CD4-positive, alpha-beta T cell treated with Interleukin-12 subunit alpha and Interleukin-12 subunit beta, for 1 hour (primary cell): ENCODE results near the gene THYN1.
A peak's percentile ranks its signal among the peaks of the same experiment; 100 is the strongest.
"Not testable (repeated sequence)": the region's sequence is repeated elsewhere in the genome, so short reads cannot be mapped to it uniquely, and the experiment has no call there.

Source experiments
- DNase-seq: peaks from one replicate; pipeline ENCODE4 v3.0.0-alpha.2; 2020

Gene THYN1

DNA sequence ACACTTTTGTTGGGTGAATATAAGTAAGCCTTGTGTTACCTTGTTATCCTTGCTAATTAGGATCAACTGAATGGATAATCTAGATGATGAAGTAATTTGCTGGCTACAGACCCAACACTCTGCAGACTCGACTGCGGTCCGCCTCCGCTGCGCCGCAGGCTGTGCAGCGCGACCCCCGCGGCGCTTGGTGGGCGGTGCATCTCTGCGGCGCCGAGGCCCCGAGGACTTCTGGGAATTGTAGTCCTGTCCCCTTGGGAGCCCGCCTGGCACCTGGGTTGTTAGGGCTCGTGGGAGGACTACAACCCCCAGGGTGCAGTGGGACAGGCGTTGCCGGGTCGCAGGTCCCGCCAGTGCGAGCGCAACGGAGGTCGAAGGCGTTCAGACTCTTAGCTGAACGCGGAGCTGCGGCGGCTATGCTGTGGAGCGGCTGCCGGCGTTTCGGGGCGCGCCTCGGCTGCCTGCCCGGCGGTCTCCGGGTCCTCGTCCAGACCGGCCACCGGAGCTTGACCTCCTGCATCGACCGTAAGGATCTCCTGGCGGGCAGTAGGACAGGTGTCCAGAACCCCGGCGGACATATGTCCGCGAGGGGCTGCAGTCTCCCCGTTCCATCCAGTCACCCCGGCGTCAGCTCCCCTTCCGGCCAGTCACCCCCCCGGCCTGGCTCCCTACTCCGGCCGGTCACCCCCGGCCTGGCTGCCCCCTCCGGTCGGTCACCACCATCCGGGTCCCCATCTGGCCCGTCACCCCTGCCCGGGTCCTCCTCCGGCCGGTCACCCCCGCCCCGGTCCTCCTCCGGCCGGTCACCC, at the start of gene THYN1, which contains the start of gene ACAD8:
Gene THYN1 (minus strand): TSS at position 165 of the 806 bp plus-strand sequence. CDS start 470 bp downstream, outside the sequence.
Gene ACAD8 (plus strand): TSS at position 381 of the 806 bp plus-strand sequence. CDS start 33 bp downstream, at position 414.
- DNase-seq = peak; percentile 96

DNA sequence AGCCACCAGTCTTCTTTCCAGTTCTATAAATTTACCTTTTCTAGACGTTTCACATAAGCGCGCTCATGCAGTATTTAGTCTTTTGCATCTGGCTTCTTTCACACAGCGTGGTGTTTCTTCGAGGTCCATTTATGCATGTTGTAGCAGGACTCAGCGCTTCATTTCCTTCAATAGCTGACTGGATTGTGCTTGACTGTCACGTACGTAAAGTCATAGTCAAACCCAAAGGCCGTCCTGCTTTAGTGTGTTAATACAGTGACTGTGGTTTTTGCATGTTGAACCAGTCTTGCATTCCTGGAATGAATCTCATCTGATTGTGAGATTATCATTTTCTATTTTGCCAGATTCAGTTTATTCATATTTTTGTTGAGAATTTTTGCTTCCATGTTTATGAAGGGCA, 41.5 kb upstream of the THYN1 start:
- no peak for DNase-seq

DNA sequence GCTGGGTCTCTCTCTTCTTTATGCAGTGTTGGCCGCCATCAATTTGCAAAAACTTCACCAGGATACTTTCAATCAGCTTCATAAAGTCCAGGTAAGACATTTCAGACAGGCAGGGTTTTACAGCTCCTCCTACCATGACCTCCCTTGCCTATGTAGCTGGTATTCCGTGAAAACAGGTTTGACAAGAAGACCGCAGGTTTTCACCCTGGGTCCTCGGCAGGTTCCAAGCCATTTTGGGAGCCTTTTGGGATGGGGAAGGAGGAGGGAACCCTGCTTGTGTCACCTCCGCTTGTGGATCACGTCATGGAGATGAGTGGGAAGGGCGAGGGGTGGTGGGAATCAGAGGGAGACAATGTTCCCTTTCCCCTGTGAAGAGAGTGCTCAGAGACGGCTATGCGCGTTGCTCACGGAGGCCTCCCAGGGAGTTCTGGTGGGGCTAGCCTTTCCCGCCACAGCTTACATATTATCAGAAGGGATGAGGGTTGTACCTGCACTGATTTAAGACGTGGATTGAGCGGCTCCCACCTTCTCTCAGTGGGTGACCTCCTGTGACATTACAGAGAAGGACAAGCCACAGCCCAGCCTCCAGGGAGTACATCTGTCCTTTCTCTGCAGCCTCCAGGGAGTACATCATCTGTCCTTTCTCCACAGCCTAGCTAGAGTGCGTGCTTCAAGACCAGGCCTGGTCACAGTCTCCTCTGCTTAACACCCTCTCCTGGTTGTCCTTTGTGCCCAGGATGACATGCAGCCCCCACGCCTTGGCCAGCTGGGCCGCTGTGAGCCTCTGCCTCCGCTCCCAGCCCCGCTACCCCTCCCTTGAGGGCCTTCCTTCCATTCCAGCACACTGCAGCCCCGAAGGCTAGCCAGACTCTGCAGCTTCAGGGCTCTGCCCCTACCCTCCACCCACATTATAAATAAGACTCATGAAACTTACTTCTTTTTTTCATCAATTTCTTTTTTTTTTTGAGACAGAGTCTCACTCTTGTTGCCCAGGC, 40.3 kb upstream of the THYN1 start:
- DNase-seq = no peak

DNA sequence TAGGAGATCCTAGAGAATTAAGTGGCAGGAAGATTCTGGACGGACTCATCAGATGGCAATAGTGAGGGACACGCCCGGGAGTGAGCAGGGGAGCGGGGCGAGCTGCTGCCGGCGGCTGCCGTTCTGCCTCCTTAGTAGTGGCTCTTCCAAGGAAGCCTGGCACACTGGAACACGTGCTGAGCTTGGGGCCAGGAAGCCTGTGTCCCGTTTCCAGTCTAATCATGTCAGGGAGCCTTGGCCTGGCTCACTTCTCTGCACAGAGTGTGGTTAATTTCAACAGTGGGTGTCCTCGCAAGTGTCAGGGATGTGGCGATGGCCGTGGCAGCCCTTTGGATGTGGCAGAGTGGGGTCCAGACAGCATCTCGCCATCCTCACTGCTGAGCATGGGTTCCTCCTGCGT, 39.5 kb upstream of the THYN1 start:
- no peak for DNase-seq

DNA sequence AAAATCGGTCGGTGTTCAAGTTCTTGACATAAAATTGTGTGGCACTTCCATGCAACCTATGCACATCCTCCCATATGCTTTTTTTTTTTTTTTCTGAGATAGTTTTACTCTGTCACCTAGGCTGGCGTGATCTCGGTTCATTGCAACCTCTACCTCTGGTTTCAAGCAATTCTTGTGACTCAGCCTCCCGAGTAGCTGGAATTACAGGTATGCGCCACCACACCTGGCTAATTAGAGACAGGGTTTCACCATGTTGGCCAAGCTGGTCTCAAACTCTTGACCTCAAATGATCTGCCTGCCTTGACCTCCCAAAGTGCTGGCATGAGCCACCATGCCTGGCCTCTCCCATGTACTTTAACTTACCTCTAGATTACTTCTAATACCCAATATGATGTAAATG, 38.0 kb upstream of the THYN1 start:
- DNase-seq = no peak

DNA sequence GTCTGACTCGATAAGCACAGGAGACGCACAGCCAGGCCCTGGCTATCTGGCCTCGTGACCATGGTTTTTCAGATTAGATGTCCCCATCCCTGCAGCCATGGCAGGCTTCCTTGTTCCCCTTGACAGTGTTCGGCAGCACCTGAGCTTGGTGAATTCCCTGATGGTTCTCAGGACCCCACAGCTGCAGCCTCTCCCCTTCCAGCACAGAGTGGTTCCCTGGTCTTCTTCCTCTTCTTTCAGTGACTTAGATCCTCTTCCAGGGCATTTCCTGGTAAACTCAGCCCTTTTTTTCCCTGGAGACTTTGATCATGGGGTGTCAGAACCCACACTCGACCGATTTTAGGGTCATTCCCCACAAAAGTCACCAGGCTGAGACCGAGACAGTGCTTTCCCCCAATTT, 37.5 kb upstream of the THYN1 start:
- no peak for DNase-seq

DNA sequence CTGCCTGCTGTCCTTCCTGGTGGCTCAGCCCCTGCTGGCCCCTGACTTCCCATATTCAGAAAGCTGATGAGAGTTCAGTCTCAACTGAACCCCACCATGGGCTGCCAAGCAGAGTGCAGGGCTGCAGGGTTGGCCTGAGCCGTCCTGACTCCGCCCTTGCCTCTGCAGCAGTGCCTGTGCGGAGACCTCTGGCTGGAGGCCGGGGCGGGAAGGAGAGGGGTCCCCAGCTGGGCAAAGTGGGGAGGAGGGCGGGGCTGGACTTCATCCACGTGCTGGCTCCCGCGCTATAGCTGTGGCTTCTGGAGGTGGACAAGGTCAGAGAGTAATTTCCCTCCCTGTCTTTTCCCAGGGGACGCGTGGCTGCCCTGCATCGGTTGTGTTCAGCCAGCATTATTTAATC, 36.6 kb upstream of the THYN1 start:
- DNase-seq = no peak

DNA sequence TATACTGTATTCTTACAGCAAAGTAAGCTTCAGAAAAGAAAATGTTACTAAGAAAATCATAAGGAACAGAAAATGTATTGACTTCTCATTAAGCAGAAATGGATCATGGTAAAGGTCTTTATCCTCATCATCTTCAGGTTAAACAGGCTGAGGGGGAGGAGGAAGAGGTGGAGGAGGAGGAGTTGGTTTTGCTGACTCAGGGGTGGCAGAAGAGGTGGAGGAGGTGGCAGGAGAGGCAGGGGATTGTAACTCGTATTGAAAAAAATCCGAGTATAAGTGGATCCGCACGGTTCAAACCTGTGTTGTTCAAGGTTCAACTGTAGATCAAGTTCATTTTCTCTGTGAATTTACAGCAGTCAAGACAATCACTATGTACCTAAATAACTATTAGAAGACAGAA, 36.0 kb upstream of the THYN1 start:
- no peak for DNase-seq

DNA sequence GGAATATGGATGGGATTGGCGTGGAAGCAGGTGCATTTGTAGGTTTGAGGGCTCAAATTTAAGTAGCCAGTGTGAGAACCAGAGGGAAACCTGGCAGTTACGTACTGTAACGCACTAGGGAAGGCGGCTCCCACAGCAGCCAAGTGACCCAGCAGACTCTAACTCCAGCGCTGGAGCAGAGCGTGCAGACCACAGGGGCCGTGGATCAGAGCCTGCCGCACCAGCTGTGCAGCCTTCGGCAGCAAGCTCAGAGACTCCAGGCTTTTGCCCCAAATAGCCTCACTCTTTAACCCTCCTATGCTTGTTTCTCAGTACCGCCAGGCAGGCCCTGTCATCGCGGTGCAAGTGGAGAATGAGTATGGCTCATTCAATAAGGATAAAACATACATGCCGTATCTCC, 35.3 kb upstream of the THYN1 start:
- no peak for DNase-seq

DNA sequence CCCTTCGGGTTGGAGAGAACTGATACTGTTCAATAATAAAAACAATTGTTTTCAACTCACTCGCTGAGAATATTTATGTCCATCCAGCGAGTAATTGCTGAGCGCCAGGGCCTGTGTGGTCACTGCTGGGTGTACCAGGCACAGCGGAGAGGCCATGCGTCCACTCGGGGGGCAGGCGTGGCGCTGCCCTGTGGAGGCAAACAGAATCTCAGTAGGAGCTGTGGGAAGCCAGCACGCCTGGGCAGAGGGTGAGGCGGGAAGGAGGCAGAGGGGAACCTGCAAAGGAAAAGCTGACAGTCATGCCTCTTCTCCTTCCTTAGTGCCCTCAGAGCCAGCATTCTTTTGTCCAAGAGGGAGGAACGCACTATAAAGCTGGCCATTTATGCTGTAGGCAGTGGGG, 34.4 kb upstream of the THYN1 start:
- no peak for DNase-seq

DNA sequence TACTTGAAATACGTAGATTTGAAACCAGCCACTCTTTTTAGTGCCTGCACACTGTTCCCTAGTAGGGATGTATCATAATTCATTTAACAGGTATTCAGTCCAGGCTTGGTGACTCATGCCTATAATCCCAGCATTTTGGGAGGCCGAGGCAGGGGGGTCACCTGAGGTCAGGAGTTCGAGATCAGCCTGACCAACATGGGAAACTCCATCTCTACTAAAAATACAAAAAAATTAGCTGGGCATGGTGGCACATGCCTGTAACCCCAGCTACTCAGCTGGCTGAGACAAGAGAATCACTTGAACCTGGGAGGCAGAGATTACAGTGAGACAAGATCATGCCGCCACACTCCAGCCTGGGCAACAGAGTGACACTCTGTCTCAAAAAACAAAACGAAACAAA, 31.2 kb upstream of the THYN1 start:
- DNase-seq = not testable (repeated sequence)

DNA sequence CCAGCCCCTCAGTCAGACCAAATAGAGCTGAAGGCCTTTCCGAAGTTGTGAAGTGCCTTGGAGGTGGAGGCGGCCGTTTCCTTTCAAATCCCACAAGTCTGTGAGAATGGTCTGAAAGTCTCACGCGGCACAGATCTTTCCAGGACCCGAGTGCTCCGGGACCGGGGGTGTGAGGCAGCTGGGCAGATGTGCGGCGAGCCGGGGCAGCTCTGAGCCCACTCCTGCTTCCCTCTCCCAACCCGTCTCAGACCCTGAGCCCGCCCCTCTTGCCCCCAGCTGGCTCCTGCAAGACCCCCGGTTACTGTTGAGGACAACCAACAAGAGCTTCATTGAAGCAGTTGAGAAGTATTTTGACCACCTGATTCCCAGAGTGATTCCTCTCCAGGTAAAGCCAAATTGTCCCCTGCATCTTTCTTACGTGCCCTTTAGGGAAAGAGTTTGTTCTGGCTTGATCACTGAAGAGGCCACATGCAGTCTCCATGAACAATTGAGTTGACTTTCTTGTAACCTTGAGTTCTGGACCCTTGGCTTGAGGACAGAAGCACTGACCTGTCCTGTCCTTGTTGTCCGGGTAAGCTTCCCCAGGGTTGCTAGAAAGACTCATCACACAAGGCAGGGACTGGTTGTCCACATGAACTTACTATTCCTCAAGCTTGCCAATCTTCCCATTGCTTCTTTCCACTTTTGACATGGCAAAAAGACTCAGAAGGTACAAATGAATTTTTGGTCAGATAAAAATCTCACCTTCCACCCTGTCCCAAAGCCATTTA, 30.5 kb upstream of the THYN1 start:
- DNase-seq = no peak

DNA sequence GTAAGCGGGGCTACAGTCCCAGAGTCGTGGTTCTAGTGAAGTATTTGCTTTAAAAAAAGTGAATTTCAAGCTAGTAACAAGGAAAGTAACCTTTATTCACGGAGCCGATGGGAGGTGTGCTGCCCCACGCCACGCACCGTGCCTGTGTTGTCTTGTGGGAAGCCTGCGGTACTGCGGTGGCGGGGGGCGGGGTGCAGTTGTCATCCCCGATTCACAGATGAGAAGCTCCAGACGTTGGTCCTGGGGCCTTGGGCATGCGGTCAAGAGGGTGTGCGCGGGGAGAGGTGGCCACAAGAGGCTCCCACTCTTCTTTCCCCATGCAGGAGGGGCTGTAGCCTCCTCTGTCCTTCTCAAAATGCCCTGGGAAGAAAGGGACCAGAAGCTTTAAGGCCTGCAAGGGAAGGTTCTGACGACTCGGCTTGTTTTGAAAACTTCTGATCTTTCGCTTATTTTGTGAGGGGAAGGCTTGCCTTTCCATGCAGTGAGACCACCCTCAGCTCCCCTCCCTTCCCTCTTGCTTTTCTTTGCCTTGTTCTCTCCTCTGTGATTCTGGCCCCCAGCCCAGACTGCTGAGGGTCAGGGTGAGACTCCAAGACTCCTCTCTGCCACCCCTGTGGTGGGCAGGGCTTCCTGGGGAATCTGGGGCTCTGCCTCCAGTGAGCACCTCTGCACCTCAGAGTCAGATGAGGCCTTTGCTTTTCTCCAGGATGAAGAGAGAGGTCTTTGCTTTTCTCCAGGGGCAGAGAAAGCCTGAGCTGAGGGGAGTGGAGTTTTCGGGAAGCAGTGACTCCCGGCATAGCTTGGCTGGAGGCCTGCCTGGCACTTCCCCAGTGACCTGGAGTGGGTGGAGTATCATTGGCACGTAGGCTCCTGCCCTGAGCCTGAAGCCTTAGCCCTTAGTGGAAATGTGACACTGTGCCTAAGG, 29.2 kb upstream of the THYN1 start:
- no peak for DNase-seq

DNA sequence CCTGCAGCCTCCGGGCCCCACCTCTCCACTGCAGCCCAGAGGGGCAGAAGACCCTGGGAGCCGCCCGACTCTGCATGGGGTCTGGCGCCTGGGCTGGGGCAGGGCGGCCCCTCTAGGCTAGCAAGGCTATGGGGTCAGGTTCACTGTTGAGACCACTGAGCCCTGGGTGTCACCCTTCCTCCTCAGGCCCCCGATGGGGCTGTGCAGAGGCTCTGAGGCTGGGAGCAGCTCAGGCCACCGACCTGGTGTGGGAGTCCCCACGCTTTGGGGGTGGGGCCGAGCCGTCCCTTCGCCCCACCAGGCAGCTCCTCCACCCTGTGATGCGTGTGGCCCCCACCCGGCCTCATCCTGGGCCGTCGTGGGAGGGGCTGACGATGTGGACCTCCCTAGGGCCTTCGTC, 28.5 kb upstream of the THYN1 start:
- not testable (repeated sequence) for DNase-seq

DNA sequence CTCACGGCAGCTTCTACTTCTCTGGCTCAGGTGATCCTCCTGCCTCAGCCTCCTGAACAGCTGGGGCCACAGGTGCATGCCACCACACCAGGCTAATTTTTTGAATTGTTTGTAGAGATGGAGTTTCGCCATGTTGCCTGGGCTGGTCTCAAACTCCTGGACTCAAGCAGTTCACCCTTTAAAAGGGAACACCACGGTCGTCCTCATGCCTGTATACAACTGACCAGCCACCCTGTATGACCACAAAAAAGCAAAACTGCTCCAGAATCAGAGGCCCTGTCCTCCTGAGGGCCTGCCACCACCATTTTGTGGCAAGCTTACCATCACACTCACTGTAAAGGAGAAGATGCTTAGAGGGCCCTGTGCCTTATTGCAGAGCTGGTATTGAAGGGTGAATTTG, 25.2 kb upstream of the THYN1 start:
- DNase-seq = no peak

DNA sequence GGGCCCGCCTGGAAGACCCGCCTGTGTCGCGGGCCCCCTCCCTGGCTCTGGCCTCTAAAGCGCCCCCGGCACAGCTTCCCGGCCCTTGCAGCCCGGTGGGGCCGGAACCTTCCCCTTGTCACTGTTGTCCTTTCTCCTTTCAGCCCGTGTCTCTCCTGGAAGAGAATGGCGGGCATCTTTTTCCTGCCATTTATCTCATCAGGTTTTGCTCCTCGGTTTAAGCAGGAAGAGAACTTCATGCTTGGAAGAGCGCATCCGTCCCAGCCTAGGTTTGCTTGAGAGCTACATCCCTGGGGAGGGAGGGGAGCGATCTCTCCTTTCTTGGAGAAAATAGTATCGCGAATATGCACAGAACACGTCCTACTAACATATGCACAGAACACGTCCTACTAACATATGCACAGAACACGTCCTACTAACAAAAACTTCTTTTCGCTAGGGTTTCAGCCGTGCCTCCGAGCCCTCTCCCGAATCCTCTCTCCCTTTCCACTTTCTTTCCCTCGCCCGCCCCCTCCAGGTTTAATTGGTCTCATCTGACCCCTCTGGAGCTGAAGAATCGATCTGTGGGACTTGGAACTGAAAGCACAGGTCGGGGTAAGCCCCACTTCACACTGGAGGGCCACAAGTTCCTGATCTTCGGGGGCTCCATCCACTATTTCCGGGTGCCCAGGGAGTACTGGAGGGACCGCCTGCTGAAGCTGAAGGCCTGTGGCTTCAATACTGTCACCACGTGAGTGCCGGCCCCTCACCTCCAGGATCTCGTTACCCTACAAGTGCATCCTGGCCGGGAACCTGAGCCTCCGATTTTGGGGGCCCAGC, 24.2 kb upstream of the THYN1 start:
- DNase-seq = no peak

DNA sequence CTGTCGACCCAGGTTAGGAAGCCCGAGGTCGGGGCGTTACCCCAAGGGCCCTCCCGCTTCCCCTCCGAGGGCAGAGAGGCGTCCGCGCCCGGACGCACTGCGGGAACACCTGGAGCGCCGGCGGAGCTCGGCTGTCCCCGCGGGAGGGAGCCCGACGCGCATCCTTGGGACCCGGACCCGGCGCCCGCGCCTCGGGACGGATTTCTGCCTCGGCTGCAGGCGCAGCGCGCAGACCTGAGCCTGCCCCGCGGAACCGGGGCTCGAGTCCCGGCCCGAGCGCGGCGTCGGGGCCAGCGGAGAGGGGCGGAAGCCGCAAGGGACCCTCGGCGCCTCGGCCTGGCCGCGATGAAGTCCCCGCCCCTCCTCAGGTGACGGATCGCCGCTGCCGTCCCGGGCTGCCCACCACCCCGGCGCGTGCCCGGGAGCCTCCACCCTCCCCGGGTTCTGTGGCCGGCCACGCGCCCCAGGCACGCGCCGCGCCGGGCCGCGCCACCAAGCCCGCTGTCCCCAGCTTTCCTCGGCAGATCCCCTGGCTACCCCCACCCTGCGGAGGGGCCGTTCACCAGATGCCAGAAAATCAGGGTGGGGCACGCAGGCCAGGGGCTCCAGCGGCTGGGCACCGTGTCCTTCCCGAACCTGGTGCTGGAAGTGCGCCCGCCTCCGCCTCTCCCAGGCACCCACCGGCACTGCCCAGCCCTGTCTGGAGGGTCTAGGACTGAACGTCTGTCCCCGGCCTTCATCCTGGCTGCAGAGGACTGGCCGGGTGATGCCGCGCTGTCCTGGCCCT, 23.4 kb upstream of the THYN1 start:
- no peak for DNase-seq

DNA sequence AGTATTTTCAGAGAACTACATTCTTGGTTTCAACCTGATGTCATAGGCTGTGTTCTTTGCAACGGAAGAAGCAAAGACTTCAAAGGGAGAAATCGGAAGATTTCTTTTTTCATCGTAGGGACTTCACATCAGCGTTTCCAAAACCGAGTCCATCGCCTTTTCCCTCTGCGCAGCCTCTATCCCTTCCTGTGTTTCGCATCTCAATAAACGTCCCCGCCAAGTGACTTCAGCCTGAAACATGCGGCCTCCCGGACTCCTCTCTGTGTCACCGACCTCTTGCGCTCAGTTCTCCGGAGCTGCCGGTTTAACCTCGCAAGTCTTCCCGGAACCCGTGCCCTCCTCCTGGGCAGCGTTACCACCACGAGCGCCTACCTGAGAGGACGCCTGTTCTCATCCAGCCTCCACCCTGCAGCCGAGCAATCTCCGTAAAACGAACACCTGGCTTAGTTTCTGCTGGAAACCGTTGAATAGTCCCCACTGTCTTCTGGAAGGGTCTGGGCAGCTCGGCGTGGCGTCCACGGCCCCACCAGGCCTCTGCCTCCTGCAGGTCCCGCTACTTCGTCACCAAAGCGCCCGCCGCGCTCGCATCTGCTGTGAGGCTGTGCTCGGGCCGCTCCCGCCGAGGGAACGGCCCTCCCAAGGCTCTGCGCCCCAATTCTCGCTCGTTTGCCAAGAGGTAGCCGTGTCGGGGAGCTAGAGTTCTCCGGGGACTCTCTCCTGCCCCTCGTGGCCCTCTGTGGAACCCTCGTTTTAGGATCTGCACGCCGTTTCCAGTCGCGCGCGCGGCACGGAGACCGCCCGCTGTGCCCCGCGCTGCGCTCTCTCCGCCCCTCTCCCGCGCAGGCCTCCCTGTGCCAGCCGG, 22.6 kb upstream of the THYN1 start, which contains the start of gene GLB1L3:
Gene GLB1L3 (plus strand): TSS at position 846 of the 862 bp plus-strand sequence. CDS start 362 bp downstream, outside the sequence.
- peak; percentile 82 for DNase-seq

DNA sequence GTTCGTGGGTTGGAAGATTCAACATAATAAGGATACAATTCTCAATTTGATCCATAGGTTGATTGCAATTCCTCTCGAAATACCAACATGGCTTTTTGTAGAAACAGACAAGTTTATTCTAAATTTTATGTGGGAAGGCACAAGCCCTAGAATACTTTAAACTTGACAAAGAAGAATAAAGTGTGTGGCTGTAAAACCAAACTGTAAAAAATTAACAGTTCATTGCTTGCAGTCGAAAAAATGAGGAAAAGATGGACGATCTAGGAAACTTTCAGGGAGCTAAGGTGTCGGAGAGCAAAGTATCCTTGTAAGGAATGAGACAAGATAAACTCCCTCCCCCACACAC, 22.0 kb upstream of the THYN1 start:
- no peak for DNase-seq
